Skeletal muscle tissue (tissue), 4 donors: Measurements from ENCODE around the gene TFPI2. TPM values are rescaled to one million over a fixed set of nuclear protein-coding genes. Genes with fewer than 3 reads are reported as not detected.
"Not testable (repeated sequence)": the region's sequence is repeated elsewhere in the genome, so short reads cannot be mapped to it uniquely, and the experiment has no call there.

Source experiments
- H3K27ac ChIP-seq: one replicate; pipeline ENCODE4 v1.7.0; 2013; ENCODE audit warnings: mild to moderate bottlenecking, low read depth, low read length, inconsistent platforms
- H3K27me3 ChIP-seq, 3 donors: one replicate each; pipeline ENCODE4 v1.7.0; 2013; ENCODE audit warnings: low read length in 3 of 3; ENCODE audit not compliant: control insufficient read depth in 3 of 3, insufficient read depth in 3 of 3
- H3K36me3 ChIP-seq, 3 donors: one replicate each; pipeline ENCODE4 v1.7.0; 2013; ENCODE audit warnings: low read length in 3 of 3; ENCODE audit not compliant: control insufficient read depth in 3 of 3, insufficient read depth in 3 of 3
- H3K4me1 ChIP-seq, 3 donors: one replicate each; pipeline ENCODE4 v1.7.0; 2013; ENCODE audit warnings: low read length in 3 of 3, mild to moderate bottlenecking in 3 of 3; ENCODE audit not compliant: control insufficient read depth in 3 of 3, insufficient read depth in 3 of 3
- H3K4me3 ChIP-seq, 3 donors: one replicate each; pipeline ENCODE4 v1.7.0; 2013; ENCODE audit warnings: low read length in 3 of 3
- H3K9ac ChIP-seq, 3 donors: one replicate each; pipeline ENCODE4 v1.7.0; 2013; ENCODE audit warnings: low read length in 3 of 3, mild to moderate bottlenecking in 3 of 3, moderate library complexity in 2 of 3, low read depth in 1 of 3
- H3K9me3 ChIP-seq, 3 donors: one replicate each; pipeline ENCODE4 v1.7.0; 2013; ENCODE audit warnings: low read length in 3 of 3; ENCODE audit not compliant: control insufficient read depth in 3 of 3
- total RNA-seq: library from RNA; depleted of rRNA; stranded (reverse); fragments of >200 nt; gene quantifications from one replicate; pipeline ENCODE4 v1.2.3, GENCODE V29; 2014
- donor health status: Osteomylitis.

Gene TFPI2
- total RNA-seq, 1 donor from 2014 or later, result 1.0 TPM

DNA sequence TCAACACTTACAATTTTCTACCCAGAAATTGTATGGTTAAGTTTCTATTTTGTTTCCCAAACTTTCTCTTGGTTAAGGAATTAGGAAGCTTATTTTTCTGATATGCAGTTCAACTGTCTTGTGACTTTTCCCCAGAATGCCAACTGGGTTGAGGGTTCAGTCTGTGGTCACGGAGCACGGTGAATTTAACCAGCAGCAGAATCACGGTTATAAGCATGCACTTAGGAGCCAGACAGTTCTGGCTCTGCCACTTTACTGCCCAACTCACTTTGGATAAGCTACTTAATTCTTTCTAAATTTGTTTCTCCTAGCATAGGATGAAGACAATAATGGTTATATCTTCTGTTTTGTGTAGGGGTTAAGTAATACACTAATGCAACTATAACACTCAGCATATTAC, 20.7 kb upstream of the TFPI2 start:
- H3K27me3 ChIP-seq, H3K9ac ChIP-seq, H3K27ac ChIP-seq, H3K4me1 ChIP-seq, H3K36me3 ChIP-seq, H3K9me3 ChIP-seq, H3K4me3 ChIP-seq: not testable (repeated sequence)

- Histone ChIP-seq H3K9ac (no peak overlapping the region), H3K27me3 (no peaks in the 10 kb centered on the region), H3K9me3 (no peaks in the 10 kb centered on the region), H3K36me3 (no peaks in the 10 kb centered on the region), H3K27ac (no peak overlapping the region), H3K4me3 (no peak overlapping the region), H3K4me1 (peaks cover 0 to 3% (median 0%) of the 10 kb centered on the region in 3 donors)
Observed at GRCh38 chr7:93910076-93910994, 19.8 kb upstream of the TFPI2 start.

DNA sequence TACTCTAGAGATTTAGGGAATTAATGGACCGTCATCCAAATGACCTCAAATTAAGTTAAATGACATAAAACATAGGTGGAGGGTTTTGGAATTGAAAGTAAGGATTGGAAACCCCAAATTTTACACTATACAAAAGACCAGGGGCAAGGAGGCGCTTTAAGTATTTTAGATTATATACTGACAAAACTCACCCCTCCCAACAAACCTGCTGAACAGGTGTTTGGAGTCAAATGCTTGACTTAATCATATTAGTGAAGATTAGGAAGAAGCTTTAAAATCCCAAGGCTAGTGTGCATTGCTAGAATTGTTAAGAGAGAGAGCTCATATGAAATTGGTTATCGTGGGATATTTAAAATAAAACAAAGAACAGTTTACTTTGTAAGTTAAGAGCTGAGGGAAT, 15.7 kb upstream of the TFPI2 start, which contains the start of gene GNGT1:
TSS of gene GNGT1 (plus strand) at position 301 of the 400 bp plus-strand sequence. CDS start 180 bp downstream, outside the sequence.
- Histone ChIP-seq H3K9ac (no peak within 1 kb of the TSS), H3K36me3 (no peaks in the 10 kb centered on the region), H3K9me3 (no peaks in the 10 kb centered on the region), H3K27ac (no peak within 1 kb of the TSS), H3K27me3 (no peaks in the 10 kb centered on the region), H3K4me1 (peaks cover 0 to 3% (median 0%) of the 10 kb centered on the region in 3 donors), H3K4me3 (no peak within 1 kb of the TSS)

- H3K9ac ChIP-seq, result no peak overlapping the region
- no peaks in the 10 kb centered on the region for H3K27me3 ChIP-seq
- no peak overlapping the region for H3K4me3 ChIP-seq
- H3K4me1 ChIP-seq, result no peaks in the 10 kb centered on the region
- H3K36me3 ChIP-seq, result no peaks in the 10 kb centered on the region
- H3K9me3 ChIP-seq, result no peaks in the 10 kb centered on the region
- H3K27ac ChIP-seq, result no peak overlapping the region
Observed at GRCh38 chr7:93902777-93903423, 12.3 kb upstream of the TFPI2 start.

- no peaks in the 10 kb centered on the region for H3K36me3 ChIP-seq
- H3K9me3 ChIP-seq, result no peaks in the 10 kb centered on the region
Observed at GRCh38 chr7:93897680-93898079, 7.1 kb upstream of the TFPI2 start.

DNA sequence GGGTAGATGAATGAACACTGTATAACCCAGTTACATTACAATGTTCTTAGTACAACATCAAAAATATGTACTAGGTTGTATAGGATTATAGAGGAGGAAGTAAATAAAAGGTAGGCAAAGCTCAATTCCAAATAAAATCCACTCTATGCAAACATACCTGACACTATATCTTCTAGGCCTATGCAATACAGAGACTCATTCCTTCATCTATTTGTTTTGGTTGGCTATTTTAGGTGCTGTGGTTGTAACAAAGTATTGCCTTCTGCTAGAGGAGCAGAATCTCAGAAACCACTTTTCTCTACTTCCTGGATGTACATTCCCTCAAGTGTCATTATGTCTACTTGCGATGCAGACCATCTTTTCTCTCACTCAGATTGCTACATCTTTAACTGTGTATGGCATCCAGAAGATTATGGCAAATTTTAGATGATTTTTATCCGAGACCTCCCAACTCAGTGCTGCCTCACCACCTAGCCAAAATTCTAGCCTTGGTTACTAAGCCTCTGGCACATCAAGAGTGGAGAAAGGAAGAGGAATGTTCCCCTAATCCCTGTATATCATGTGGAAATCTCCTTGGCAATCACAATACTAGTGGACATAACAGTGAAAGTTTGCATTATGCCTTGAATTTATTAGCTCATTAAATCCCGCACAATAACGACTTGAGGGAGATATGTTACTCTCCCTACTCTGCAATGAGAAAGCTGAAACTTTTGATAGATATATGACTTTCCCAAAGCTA, 5.5 kb upstream of the TFPI2 start:
- H3K27ac ChIP-seq, result no peak overlapping the region
- H3K27me3 ChIP-seq, result peaks cover 0 to 2% (median under 1%) of the 10 kb centered on the region in 3 donors
- no peak overlapping the region for H3K9ac ChIP-seq
- H3K4me1 ChIP-seq, result no peaks in the 10 kb centered on the region
- no peaks in the 10 kb centered on the region for H3K36me3 ChIP-seq
- no peak overlapping the region for H3K4me3 ChIP-seq
- H3K9me3 ChIP-seq, result no peaks in the 10 kb centered on the region

More at GRCh38 chr7:93897680-93898079, 7.1 kb upstream of the TFPI2 start:
- peaks cover 0 to 2% (median 0%) of the 10 kb centered on the region in 3 donors for H3K27me3 ChIP-seq
- no peak overlapping the region for H3K4me3 ChIP-seq
- H3K9ac ChIP-seq, result no peak overlapping the region
- H3K4me1 ChIP-seq, result no peaks in the 10 kb centered on the region
- no peak overlapping the region for H3K27ac ChIP-seq

GRCh38 chr7:93894966-93895640, 4.5 kb upstream of the TFPI2 start:
- no peak overlapping the region for H3K9ac ChIP-seq
- H3K36me3 ChIP-seq, result no peaks in the 10 kb centered on the region
- H3K4me3 ChIP-seq, result no peak overlapping the region
- peaks cover under 1 to 9% (median 7%) of the 10 kb centered on the region in 3 donors for H3K27me3 ChIP-seq
- peaks cover 0 to 2% (median 0%) of the 10 kb centered on the region in 3 donors for H3K4me1 ChIP-seq
- H3K9me3 ChIP-seq, result no peaks in the 10 kb centered on the region
- no peak overlapping the region for H3K27ac ChIP-seq

- Histone ChIP-seq H3K27me3 (peaks cover 5 to 13% (median 9%) of the 10 kb centered on the region in 3 donors), H3K4me1 (peaks cover 0 to 4% (median 0%) of the 10 kb centered on the region in 3 donors), H3K27ac (no peak overlapping the region), H3K4me3 (no peak overlapping the region), H3K9me3 (no peaks in the 10 kb centered on the region), H3K9ac (no peak overlapping the region), H3K36me3 (no peaks in the 10 kb centered on the region)
Observed at GRCh38 chr7:93894426-93894825, 3.9 kb upstream of the TFPI2 start.

- peaks cover 5 to 11% (median 9%) of the 10 kb centered on the region in 3 donors for H3K27me3 ChIP-seq
- H3K4me1 ChIP-seq, result peaks cover 0 to 4% (median 0%) of the 10 kb centered on the region in 3 donors
- peak overlapping the region in 2 of 3 donors; percentile 4 to 23 for H3K9ac ChIP-seq
- peak overlapping the region; percentile 56 to 64 (median 62) for H3K4me3 ChIP-seq
- H3K9me3 ChIP-seq, result no peaks in the 10 kb centered on the region
- no peaks in the 10 kb centered on the region for H3K36me3 ChIP-seq
- no peak overlapping the region for H3K27ac ChIP-seq
Observed at GRCh38 chr7:93890041-93890463, 501 bp downstream of the TFPI2 start.
